Measurements from ENCODE around the gene RAP1GAP.

RAP1GAP gene

GRCh38 chr1:21641076-21641475 is 28.1 kb downstream of the RAP1GAP start:
- H3K4me3 ChIP-seq (ENCODE audit: low read depth in 1 of 2, low read length in 1 of 2) = no peak overlapping the region
- no peaks in the 10 kb centered on the region for H3K4me1 ChIP-seq (ENCODE audit: control insufficient read depth in 1 of 2, insufficient read depth in 1 of 2, low read depth in 1 of 2, low read length in 1 of 2)
- no peaks in the 10 kb centered on the region for H3K36me3 ChIP-seq
- H3K27ac ChIP-seq = no peak overlapping the region
- TF ChIP-seq, protein P1, sequence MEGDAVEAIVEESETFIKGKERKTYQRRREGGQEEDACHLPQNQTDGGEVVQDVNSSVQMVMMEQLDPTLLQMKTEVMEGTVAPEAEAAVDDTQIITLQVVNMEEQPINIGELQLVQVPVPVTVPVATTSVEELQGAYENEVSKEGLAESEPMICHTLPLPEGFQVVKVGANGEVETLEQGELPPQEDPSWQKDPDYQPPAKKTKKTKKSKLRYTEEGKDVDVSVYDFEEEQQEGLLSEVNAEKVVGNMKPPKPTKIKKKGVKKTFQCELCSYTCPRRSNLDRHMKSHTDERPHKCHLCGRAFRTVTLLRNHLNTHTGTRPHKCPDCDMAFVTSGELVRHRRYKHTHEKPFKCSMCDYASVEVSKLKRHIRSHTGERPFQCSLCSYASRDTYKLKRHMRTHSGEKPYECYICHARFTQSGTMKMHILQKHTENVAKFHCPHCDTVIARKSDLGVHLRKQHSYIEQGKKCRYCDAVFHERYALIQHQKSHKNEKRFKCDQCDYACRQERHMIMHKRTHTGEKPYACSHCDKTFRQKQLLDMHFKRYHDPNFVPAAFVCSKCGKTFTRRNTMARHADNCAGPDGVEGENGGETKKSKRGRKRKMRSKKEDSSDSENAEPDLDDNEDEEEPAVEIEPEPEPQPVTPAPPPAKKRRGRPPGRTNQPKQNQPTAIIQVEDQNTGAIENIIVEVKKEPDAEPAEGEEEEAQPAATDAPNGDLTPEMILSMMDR (IDR thresholded peaks at IDR 0.05) = no peak
- peaks cover 29% of the 10 kb centered on the region for H3K27me3 ChIP-seq
- H3K9me3 ChIP-seq = no peaks in the 10 kb centered on the region

DNA sequence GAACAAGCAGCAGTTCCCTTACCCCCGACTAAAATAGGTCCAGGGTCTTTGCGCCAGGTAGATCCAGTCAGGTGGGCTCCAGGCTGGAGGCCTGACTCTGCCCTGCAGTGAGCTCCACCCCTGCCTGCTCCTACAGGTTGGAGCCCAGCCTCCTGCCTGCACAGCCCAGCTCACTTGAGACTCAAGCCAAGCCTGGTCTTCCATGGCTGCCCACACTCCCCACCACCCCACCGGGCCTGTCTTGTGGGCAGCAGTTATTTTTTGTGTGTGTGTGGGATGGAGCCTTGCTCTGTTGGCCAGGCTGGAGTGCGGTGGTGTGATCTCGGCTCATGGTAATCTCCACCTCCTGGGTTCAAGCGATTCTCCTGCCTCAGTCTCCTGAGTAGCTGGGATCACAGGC is 28.5 kb downstream of the RAP1GAP start:
- Histone ChIP-seq H3K27ac (no peak overlapping the region), H3K27me3 (peaks cover 27% of the 10 kb centered on the region), H3K36me3 (no peaks in the 10 kb centered on the region), H3K4me1 (ENCODE audit: control insufficient read depth in 1 of 2, insufficient read depth in 1 of 2, low read depth in 1 of 2, low read length in 1 of 2) (no peaks in the 10 kb centered on the region), H3K9me3 (no peaks in the 10 kb centered on the region), H3K4me3 (ENCODE audit: low read depth in 1 of 2, low read length in 1 of 2) (no peak overlapping the region)
- TF ChIP-seq, protein P1 (IDR thresholded peaks at IDR 0.05) = no peak

DNA sequence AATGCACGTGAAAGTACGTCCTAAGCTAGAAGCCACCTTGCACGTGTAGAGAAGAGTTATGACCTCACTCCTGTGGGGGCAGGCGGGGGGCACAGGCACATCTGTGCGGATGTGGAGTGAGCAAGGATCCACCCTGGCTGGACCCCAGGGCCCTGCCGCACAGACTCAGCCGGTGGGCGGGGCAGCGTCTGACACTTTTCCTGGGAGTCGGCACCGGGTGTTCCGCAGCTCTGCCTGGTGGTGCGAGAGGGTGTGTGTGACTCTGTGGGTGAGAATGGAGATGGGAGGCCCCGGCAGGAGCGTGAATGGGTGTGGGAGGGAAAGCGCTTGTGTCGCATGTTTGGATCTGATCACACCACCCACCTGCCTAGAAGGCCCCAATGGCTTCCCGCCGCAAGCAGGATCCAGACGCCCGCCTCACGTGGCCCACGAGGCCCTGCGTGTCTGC is 29.5 kb downstream of the RAP1GAP start:
- Histone ChIP-seq H3K9me3 (no peaks in the 10 kb centered on the region), H3K4me1 (ENCODE audit: control insufficient read depth in 1 of 2, insufficient read depth in 1 of 2, low read depth in 1 of 2, low read length in 1 of 2) (no peaks in the 10 kb centered on the region), H3K27me3 (peaks cover 20% of the 10 kb centered on the region), H3K36me3 (no peaks in the 10 kb centered on the region), H3K4me3 (ENCODE audit: low read depth in 1 of 2, low read length in 1 of 2) (no peak overlapping the region), H3K27ac (no peak overlapping the region)
- TF ChIP-seq, protein P1 (IDR thresholded peaks at IDR 0.05) = no peak

DNA sequence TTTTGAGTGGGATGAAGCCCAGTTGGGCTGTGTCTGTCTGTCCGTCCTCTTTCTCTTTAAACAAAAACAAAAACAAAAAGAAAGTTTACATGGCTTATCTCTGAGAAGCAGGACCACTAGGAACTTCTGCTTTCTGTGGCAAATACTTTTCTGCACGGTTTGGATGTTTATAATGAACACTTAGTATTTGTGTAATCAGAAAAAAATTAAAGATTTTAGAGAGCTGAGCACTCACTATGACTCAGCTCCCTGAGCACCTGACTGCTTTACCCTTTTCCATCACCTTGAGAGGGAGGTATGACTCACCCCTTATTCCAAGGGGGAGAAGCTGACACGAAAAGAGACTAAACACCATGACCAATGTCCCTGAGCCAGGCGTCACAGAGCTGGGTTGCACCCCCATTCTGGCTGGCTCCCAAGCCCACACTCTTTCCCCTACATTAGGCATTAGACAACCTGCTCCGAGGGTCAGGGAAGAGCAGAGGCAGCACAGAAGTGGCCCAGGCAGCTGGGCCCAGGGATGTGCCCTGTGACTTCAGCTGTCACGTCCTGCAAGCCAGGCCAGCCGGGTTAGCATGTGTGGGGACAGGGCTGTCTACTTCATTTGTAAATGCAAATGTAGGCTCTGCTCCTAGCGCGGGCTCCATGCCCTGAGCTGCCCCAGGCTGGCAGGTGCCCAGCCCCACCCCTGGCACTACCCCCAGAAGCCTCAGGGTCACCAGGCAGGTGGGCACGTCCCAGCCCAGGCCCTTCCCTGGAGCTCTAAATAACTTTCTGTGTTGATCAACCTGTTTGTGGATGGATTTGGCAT is 30.4 kb downstream of the RAP1GAP start:
- H3K27ac ChIP-seq = no peak overlapping the region
- TF ChIP-seq, protein P1 (IDR thresholded peaks at IDR 0.05) = no peak

DNA sequence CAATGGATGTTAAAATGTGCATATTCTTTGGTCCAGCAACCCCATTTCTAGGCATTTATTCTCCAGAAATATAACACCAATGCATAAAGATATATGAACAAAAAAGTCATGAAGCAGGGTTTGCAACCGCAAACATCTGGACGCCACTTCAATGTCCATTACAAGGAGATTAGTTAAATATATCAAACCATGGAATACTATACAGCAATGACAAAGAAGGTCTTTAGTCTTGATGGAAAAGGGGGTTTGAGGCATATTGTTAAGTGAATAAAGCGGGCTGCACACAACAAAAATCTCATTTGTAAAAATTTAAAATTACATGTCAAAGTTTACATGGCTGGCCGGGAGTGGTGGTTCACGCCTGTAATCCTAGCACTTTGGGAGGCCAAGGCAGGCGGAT is 31.6 kb downstream of the RAP1GAP start:
- Histone ChIP-seq H3K27ac (no peak overlapping the region), H3K27me3 (peaks cover 9% of the 10 kb centered on the region), H3K9me3 (no peaks in the 10 kb centered on the region), H3K4me3 (ENCODE audit: low read depth in 1 of 2, low read length in 1 of 2) (no peak overlapping the region), H3K36me3 (no peaks in the 10 kb centered on the region), H3K4me1 (ENCODE audit: control insufficient read depth in 1 of 2, insufficient read depth in 1 of 2, low read depth in 1 of 2, low read length in 1 of 2) (no peaks in the 10 kb centered on the region)
- TF ChIP-seq, protein P1 (IDR thresholded peaks at IDR 0.05) = no peak

More for the DNA sequence above, 30.4 kb downstream of the RAP1GAP start:
- no peaks in the 10 kb centered on the region for H3K36me3 ChIP-seq
- H3K4me3 ChIP-seq (ENCODE audit: low read depth in 1 of 2, low read length in 1 of 2) = no peak overlapping the region
- no peaks in the 10 kb centered on the region for H3K4me1 ChIP-seq (ENCODE audit: control insufficient read depth in 1 of 2, insufficient read depth in 1 of 2, low read depth in 1 of 2, low read length in 1 of 2)
- no peaks in the 10 kb centered on the region for H3K9me3 ChIP-seq
- H3K27me3 ChIP-seq = peaks cover 11% of the 10 kb centered on the region

All from neutrophil (primary cell).